HUES6 (cell line): ENCODE results near the gene HTR3D.
"Not testable (repeated sequence)": the region's sequence is repeated elsewhere in the genome, so short reads cannot be mapped to it uniquely, and the experiment has no call there.

ENCODE experiments used
- H3K27ac ChIP-seq: 2 replicates; pipeline ENCODE4 v1.7.0; 2013; ENCODE audit warnings: low read depth, mild to moderate bottlenecking, low read length, inconsistent platforms
- H3K27me3 ChIP-seq: 2 replicates; pipeline ENCODE4 v1.6.1; 2013; ENCODE audit warnings: low read length; ENCODE audit not compliant: control insufficient read depth, insufficient read depth
- H3K36me3 ChIP-seq: 2 replicates; pipeline ENCODE4 v1.6.1; 2013; ENCODE audit warnings: low read length; ENCODE audit not compliant: control insufficient read depth, insufficient read depth
- H3K4me1 ChIP-seq: 2 replicates; pipeline ENCODE4 v1.6.1; 2013; ENCODE audit warnings: low read length; ENCODE audit not compliant: control insufficient read depth, insufficient read depth
- H3K4me3 ChIP-seq: 2 replicates; pipeline ENCODE4 v1.5.1; 2013; ENCODE audit warnings: low read depth, low read length
- H3K9ac ChIP-seq: one replicate; pipeline ENCODE4 v1.6.1; 2013; ENCODE audit warnings: mild to moderate bottlenecking, low read length
- H3K9me3 ChIP-seq: 2 replicates; pipeline ENCODE4 v1.6.1; 2013; ENCODE audit warnings: low read depth, low read length; ENCODE audit not compliant: control insufficient read depth, insufficient read depth

The HTR3D gene

GRCh38 chr3:184068344-184068743, 36.8 kb downstream of the HTR3D start:
- H3K36me3 ChIP-seq: no peaks in the 10 kb centered on the region
- no peak overlapping the region for H3K27ac ChIP-seq
- peaks cover 9% of the 10 kb centered on the region for H3K9me3 ChIP-seq
- H3K4me3 ChIP-seq: no peak overlapping the region
- H3K27me3 ChIP-seq: no peaks in the 10 kb centered on the region
- H3K4me1 ChIP-seq: no peaks in the 10 kb centered on the region
- H3K9ac ChIP-seq: no peak overlapping the region

GRCh38 chr3:184071142-184071541, 39.6 kb downstream of the HTR3D start:
- H3K9me3 ChIP-seq, H3K9ac ChIP-seq, H3K4me3 ChIP-seq, H3K4me1 ChIP-seq, H3K27me3 ChIP-seq, H3K27ac ChIP-seq, H3K36me3 ChIP-seq: not testable (repeated sequence)

- Histone ChIP-seq H3K27ac (no peak overlapping the region), H3K36me3 (no peaks in the 10 kb centered on the region), H3K9ac (no peak overlapping the region), H3K9me3 (peaks cover 9% of the 10 kb centered on the region), H3K4me1 (peaks cover 2% of the 10 kb centered on the region; the same call in 1 of the 2 replicates), H3K27me3 (no peaks in the 10 kb centered on the region), H3K4me3 (no peak overlapping the region)
These were observed 42.1 kb downstream of the HTR3D start for GRCh38 chr3:184073621-184074020.

- Histone ChIP-seq H3K27me3 (no peaks in the 10 kb centered on the region), H3K27ac (no peak overlapping the region), H3K4me3 (no peak overlapping the region), H3K36me3 (no peaks in the 10 kb centered on the region), H3K4me1 (peaks cover 2% of the 10 kb centered on the region; the same call in 1 of the 2 replicates), H3K9me3 (peaks cover 4% of the 10 kb centered on the region; the same call in 1 of the 2 replicates), H3K9ac (no peak overlapping the region)
These were observed 44.4 kb downstream of the HTR3D start for GRCh38 chr3:184075901-184076300.

- Histone ChIP-seq H3K27ac (no peak overlapping the region), H3K36me3 (no peaks in the 10 kb centered on the region), H3K9ac (no peak overlapping the region), H3K4me1 (peaks cover 2% of the 10 kb centered on the region; the same call in 1 of the 2 replicates), H3K4me3 (no peak overlapping the region), H3K9me3 (no peaks in the 10 kb centered on the region), H3K27me3 (no peaks in the 10 kb centered on the region)
These were observed 46.3 kb downstream of the HTR3D start for GRCh38 chr3:184077881-184078280.

- Histone ChIP-seq H3K9me3 (no peaks in the 10 kb centered on the region), H3K4me1 (peaks cover 2% of the 10 kb centered on the region; the same call in 1 of the 2 replicates), H3K27ac (no peak overlapping the region), H3K27me3 (no peaks in the 10 kb centered on the region), H3K4me3 (no peak overlapping the region), H3K36me3 (no peaks in the 10 kb centered on the region), H3K9ac (no peak overlapping the region)
These were observed 47.3 kb downstream of the HTR3D start for GRCh38 chr3:184078851-184079250.

- peaks cover 2% of the 10 kb centered on the region; the same call in 1 of the 2 replicates for H3K4me1 ChIP-seq
These were observed 49.7 kb downstream of the HTR3D start for GRCh38 chr3:184081116-184081830.

GRCh38 chr3:184082034-184082433, 50.5 kb downstream of the HTR3D start:
- peaks cover 6% of the 10 kb centered on the region; the same call in 1 of the 2 replicates for H3K9me3 ChIP-seq
- peaks cover 2% of the 10 kb centered on the region; the same call in 1 of the 2 replicates for H3K4me1 ChIP-seq
- no peak overlapping the region for H3K27ac ChIP-seq
- H3K9ac ChIP-seq: no peak overlapping the region
- no peaks in the 10 kb centered on the region for H3K36me3 ChIP-seq
- H3K27me3 ChIP-seq: no peaks in the 10 kb centered on the region
- no peak overlapping the region for H3K4me3 ChIP-seq

More at GRCh38 chr3:184081116-184081830, 49.7 kb downstream of the HTR3D start:
- Histone ChIP-seq H3K36me3 (no peaks in the 10 kb centered on the region), H3K27me3 (no peaks in the 10 kb centered on the region), H3K27ac (no peak overlapping the region), H3K9ac (no peak overlapping the region), H3K9me3 (peaks cover 6% of the 10 kb centered on the region; the same call in 1 of the 2 replicates), H3K4me3 (no peak overlapping the region)

GRCh38 chr3:184082465-184082864, 50.9 kb downstream of the HTR3D start:
- H3K9me3 ChIP-seq: peaks cover 6% of the 10 kb centered on the region; the same call in 1 of the 2 replicates
- H3K9ac ChIP-seq: no peak overlapping the region
- no peaks in the 10 kb centered on the region for H3K27me3 ChIP-seq
- no peak overlapping the region for H3K4me3 ChIP-seq
- H3K36me3 ChIP-seq: no peaks in the 10 kb centered on the region
- H3K4me1 ChIP-seq: peaks cover 2% of the 10 kb centered on the region; the same call in 1 of the 2 replicates
- no peak overlapping the region for H3K27ac ChIP-seq

- Histone ChIP-seq H3K27ac (no peak overlapping the region), H3K9ac (no peak overlapping the region), H3K4me1 (no peaks in the 10 kb centered on the region), H3K36me3 (no peaks in the 10 kb centered on the region), H3K9me3 (peaks cover 6% of the 10 kb centered on the region; the same call in 1 of the 2 replicates), H3K27me3 (no peaks in the 10 kb centered on the region), H3K4me3 (no peak overlapping the region)
These were observed 53.9 kb downstream of the HTR3D start for GRCh38 chr3:184085389-184085852.
